Measurements from ENCODE around the gene ZNF592. TPM values are rescaled to one million over a fixed set of nuclear protein-coding genes. Genes with fewer than 3 reads are reported as not detected.

ZNF592 gene
- total RNA-seq, 1 donor from 2014 or later, result 19.2 TPM

GRCh38 chr15:84766461-84767035, 18.2 kb downstream of the ZNF592 start:
- no peak for ATAC-seq
- intact Hi-C loops (cut with DNase I), result no loop called here
- DNase-seq (ENCODE audit: missing footprints), result no peak

GRCh38 chr15:84772031-84772430, 23.6 kb downstream of the ZNF592 start:
- ATAC-seq (no peak), DNase-seq (ENCODE audit: missing footprints) (no peak)
- intact Hi-C loops (cut with DNase I), result no loop called here

- intact Hi-C loops (cut with DNase I), result no loop called here
- DNase-seq (ENCODE audit: missing footprints) (no peak), ATAC-seq (no peak)
Observed at GRCh38 chr15:84772467-84772866, 24.1 kb downstream of the ZNF592 start.

GRCh38 chr15:84773716-84774115, 25.3 kb downstream of the ZNF592 start:
- no peak for ATAC-seq
- intact Hi-C loops (cut with DNase I), result no loop called here
- DNase-seq (ENCODE audit: missing footprints), result no peak

DNA sequence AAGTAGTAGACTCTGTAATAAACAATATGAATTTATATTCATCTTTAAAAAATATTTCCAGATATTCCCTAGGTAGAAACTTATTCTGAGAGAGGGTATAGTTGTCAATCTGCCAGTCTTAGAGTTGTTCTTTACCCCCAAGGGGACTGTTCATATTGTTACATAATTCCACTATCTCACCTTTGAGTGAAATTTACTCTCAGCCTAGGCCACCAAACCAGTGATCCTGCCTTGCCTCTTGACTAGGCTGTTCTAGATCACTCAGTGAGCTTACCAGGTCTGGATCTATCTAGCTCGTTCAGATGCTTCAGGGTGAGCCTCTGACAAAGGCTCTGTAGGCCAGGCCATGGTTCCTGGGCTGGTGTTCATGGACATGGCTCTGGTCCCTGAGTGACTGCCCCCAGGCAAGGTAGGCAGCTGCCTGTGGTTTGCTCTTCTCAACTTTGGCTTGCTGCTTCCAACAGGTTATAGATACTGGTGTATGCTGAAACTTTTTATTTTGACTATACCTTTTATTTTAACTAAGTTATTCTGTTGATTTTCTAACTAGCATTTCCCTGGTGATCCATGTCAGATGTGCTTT, 27.6 kb downstream of the ZNF592 start:
- DNase-seq (ENCODE audit: missing footprints) (no peak), ATAC-seq (no peak)
- intact Hi-C loops (cut with DNase I), result no loop called here

DNA sequence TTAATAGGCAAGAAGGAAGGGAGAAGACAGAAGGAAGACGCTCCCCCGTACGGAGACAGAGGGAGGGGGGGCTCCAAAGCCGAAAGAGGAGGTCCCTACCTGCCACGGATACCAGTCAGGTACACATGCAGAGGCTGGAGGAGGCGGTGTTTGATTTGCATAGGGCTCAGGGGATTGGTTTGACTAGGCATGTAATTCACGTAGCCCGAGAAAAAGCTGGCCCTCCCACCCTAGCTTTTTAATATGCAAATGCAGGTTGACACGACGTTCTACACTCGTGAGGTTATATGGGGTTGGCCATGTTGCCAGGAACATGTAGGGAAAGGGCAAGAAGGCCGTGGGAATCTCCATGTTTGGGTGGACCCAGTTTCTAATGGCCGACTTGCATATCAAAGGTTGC, 29.8 kb downstream of the ZNF592 start:
- no peak for ATAC-seq
- intact Hi-C loops (cut with DNase I), result no loop called here
- DNase-seq (ENCODE audit: missing footprints), result no peak

DNA sequence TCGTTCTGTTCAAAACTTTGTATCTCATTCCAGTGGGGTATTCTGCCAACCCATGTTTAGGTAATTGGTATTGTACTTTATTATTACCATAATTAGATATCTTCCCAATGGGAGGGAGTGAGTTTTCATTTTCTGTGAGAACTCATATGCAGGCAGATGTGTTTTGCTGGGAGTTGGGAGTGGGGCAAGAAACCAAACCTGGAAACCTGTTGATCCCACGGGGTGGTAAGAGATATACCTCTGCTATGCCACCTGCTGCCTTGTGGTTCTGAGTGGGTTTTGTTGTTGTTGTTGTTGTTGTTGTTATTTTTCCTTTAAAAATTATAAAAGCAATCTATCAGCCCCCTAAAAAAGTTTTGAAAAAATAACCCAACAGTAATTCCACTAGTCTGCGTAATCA, 32.1 kb downstream of the ZNF592 start:
- intact Hi-C loops (cut with DNase I), result no loop called here
- ATAC-seq, result no peak
- no peak for DNase-seq (ENCODE audit: missing footprints)

- intact Hi-C loops (cut with DNase I), result no loop called here
- DNase-seq (ENCODE audit: missing footprints) (no peak), ATAC-seq (no peak)
Observed at GRCh38 chr15:84781495-84781894, 33.1 kb downstream of the ZNF592 start.

DNA sequence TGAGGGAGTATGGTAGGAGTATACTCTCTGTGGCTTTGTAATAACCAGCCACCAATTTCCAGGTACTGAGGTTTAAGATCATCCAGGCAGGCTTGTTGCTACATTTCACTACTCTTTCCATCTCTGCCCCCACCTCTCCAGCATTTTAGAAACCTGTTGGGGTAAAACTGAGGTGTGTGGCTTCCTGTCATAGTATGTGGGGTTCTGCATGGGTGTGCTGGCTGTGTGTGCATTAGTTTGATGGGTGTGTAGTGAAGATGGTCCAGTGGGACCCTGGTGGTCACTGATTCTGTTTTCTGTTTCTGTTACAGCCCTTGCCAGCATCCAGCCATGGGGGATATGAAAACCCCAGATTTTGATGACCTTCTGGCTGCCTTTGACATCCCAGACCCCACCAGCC, 34.0 kb downstream of the ZNF592 start:
- ATAC-seq (no peak), DNase-seq (ENCODE audit: missing footprints) (no peak)
- intact Hi-C loops (cut with DNase I), result no loop called here

DNA sequence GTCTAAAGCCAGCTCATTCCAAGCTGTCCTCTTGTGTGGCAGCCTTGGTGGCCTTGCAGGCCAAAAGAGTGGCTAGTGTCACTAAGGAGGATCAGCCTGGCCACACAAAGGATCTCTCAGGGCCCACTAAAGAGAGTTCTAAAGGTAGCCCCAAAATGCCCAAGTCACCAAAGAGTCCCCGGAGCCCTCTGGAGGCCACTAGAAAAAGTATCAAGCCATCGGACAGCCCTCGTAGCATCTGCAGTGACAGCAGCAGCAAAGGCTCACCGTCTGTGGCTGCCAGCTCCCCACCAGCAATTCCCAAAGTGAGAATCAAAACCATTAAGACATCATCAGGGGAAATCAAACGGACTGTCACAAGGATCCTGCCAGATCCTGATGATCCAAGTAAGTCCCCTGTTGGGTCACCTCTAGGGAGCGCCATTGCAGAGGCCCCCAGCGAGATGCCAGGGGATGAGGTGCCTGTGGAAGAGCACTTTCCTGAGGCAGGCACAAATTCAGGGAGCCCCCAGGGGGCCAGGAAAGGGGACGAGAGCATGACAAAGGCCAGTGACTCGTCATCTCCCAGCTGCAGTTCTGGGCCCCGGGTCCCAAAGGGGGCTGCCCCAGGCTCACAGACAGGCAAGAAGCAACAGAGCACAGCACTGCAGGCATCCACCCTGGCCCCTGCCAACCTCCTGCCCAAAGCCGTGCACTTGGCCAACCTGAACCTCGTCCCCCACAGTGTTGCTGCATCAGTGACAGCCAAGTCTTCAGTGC, 35.3 kb downstream of the ZNF592 start:
- no peak for ATAC-seq
- intact Hi-C loops (cut with DNase I), result no loop called here
- DNase-seq (ENCODE audit: missing footprints), result no peak

GRCh38 chr15:84784262-84784661, 35.9 kb downstream of the ZNF592 start:
- DNase-seq (ENCODE audit: missing footprints) (no peak), ATAC-seq (no peak)
- intact Hi-C loops (cut with DNase I), result no loop called here

DNA sequence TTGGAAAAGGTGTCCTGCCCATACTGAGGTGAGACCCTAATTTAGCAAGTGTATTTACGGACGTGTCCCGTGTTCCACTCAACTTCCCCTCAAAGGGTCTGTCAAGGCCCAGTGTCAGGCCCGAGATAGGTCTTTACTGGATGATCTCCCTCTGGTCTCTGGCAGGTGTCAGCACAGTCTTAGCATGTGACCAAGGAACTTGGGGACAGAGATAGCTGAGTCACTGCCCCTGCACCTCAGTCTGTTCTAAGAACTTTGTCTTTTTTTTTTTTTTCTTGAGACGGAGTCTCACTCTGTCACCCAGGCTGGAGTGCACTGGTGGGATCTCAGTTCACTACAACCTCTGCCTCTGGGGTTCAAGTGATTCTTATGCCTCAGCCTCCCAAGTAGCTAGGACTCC, 36.7 kb downstream of the ZNF592 start:
- ATAC-seq (no peak), DNase-seq (ENCODE audit: missing footprints) (no peak)
- intact Hi-C loops (cut with DNase I), result no loop called here

DNA sequence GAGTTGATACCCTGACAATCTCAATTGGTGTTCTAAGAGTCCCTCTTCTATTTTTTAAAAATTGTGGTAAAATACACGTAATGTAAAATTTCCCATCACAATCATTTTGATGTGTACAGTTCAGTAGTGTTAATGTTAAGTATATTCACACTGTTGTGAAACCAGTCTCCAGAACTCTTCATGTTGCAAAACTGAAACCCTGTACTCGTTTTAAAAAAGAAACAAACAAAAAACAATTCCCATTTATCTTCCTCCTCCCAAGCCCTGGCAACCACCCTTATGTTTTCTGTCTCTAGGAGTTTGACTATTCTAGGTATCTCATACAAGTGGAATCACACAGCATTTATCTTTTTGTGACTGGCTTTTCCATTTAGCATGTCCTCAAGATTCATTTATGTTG, 40.1 kb downstream of the ZNF592 start:
- DNase-seq (ENCODE audit: missing footprints) (no peak), ATAC-seq (no peak)
- intact Hi-C loops (cut with DNase I), result no loop called here

- intact Hi-C loops (cut with DNase I), result no loop called here
- ATAC-seq (no peak), DNase-seq (ENCODE audit: missing footprints) (no peak)
Observed at GRCh38 chr15:84789762-84790161, 41.4 kb downstream of the ZNF592 start.

DNA sequence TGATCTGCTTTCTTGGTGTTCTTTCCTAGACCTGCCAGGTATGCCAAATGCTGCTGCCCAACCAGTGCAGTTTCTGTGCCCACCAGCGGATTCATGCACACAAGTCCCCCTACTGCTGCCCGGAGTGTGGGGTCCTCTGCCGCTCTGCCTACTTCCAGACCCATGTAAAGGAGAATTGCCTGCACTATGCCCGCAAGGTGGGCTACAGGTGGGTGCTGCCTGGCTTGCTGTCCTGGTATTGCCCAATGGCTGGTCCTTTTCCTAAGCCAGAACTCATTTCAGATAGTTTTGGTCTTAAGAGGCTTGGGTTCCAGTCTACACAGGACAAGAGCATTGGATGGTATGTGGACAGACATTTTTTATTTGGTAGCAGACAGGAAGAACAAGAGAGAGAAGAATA, 42.3 kb downstream of the ZNF592 start:
- intact Hi-C loops (cut with DNase I), result no loop called here
- DNase-seq (ENCODE audit: missing footprints), result no peak
- ATAC-seq, result no peak

DNA sequence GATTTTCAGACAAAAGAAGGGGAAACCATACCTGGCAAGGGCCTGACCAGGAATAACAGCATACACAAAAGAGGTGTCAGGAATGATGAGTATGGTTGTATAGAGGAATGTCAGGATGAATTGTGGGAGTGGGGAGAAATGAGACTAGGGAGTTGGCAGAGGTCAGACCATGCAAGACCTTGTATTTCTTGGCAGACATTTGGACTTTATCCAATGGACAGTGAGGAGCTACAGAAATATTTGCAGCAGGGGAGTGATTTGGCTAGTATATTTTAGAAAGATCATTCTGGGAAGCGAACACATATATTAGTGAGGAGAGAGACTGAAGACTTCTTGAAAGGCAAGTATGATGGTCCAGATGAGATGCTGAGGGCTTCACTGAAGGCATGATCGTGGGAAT, 43.4 kb downstream of the ZNF592 start:
- ATAC-seq, result no peak
- intact Hi-C loops (cut with DNase I), result no loop called here
- DNase-seq (ENCODE audit: missing footprints), result no peak

- no peak for ATAC-seq
- intact Hi-C loops (cut with DNase I), result no loop called here
- DNase-seq (ENCODE audit: missing footprints), result no peak
Observed at GRCh38 chr15:84793431-84794161, 45.2 kb downstream of the ZNF592 start.

DNA sequence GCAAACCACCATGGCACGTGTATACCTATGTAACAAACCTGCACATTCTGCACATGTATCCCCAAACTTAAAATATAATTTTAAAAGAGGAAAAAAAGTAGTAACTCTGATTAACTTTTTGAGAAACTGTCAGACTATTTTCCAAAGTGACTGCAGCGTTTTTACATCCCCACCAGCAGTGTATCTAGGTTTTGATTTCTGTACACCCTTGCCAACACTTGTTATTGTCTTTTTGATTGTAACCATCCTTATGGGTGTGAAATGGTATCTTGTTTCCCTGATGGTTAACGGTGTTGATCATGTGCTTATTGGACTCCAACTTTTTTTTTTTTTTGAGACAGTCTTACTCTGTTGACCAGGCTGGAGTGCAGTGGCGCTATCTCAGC, 45.8 kb downstream of the ZNF592 start:
- intact Hi-C loops (cut with DNase I), result no loop called here
- DNase-seq (ENCODE audit: missing footprints), result no peak
- no peak for ATAC-seq

GRCh38 chr15:84795186-84795585, 46.8 kb downstream of the ZNF592 start:
- ATAC-seq, result no peak

DNA sequence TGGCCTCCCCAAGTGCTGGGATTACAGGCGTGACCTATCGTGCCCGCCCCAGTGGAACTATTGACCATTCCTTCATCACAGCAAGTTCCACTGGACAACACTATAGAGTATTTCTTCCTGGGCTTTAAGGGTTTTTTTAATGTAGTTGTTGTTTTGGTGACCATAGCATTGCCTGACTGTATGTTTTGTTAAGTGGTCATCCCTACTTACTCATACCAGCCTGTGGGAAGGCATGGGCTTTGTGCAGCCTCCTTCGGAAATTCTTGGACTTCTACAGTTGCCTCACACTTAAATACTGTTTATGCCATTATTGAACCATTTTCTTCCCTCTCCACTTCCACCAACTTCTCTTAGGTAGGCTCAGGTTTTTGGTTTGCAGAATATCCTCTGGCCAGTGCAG, 48.8 kb downstream of the ZNF592 start:
- intact Hi-C loops (cut with DNase I), result no loop called here

More at GRCh38 chr15:84795186-84795585, 46.8 kb downstream of the ZNF592 start:
- intact Hi-C loops (cut with DNase I), result no loop called here
- DNase-seq (ENCODE audit: missing footprints), result no peak

More for the DNA sequence above, 48.8 kb downstream of the ZNF592 start:
- DNase-seq (ENCODE audit: missing footprints) (no peak), ATAC-seq (no peak)
